Endothelial cell (in vitro differentiated cells): ENCODE data around the gene GLI3. TPM values are rescaled to one million over a fixed set of nuclear protein-coding genes. Genes with fewer than 3 reads are reported as not detected.

Experiments
- DNase-seq: peaks from one replicate; pipeline ENCODE4 v3.0.0; 2021; ENCODE audit warnings: low spot score
- H3K27ac Mint-ChIP-seq: one replicate; pipeline ENCODE4 v1.8.0; 2021; ENCODE audit warnings: mixed read lengths, inconsistent platforms; ENCODE audit not compliant: unreplicated experiment
- H3K27me3 Mint-ChIP-seq: one replicate; pipeline ENCODE4 v1.8.0; 2021; ENCODE audit warnings: mild to moderate bottlenecking, moderate library complexity, mixed read lengths, inconsistent platforms; ENCODE audit not compliant: unreplicated experiment
- H3K36me3 Mint-ChIP-seq: one replicate; pipeline ENCODE4 v1.8.0; 2021; ENCODE audit warnings: mild to moderate bottlenecking, low read depth, mixed read lengths, inconsistent platforms; ENCODE audit not compliant: unreplicated experiment
- H3K4me1 Mint-ChIP-seq: one replicate; pipeline ENCODE4 v1.8.0; 2021; ENCODE audit warnings: mild to moderate bottlenecking, mixed read lengths, inconsistent platforms; ENCODE audit not compliant: unreplicated experiment
- H3K4me3 Mint-ChIP-seq: one replicate; pipeline ENCODE4 v1.8.0; 2021; ENCODE audit warnings: mild to moderate bottlenecking, mixed read lengths, inconsistent platforms; ENCODE audit not compliant: unreplicated experiment
- H3K9me3 Mint-ChIP-seq: one replicate; pipeline ENCODE4 v1.8.0; 2021; ENCODE audit warnings: mixed read lengths, inconsistent platforms; ENCODE audit not compliant: unreplicated experiment
- CTCF ChIP-seq: fragments of 200-600 bp; sonication (generic); IDR thresholded peaks from one replicate; pipeline ENCODE4 v1.5.0; 2021; ENCODE audit warnings: antibody characterized with exemption; ENCODE audit not compliant: unreplicated experiment
- total RNA-seq: library from RNA; stranded (reverse); fragmentation: NEBNext Ultra II Directional; extraction: Animal tissue kit (Norgen Biotek cat#: 25700); gene quantifications from one replicate; pipeline ENCODE4 v1.2.1, GENCODE V29; 2021; ENCODE audit not compliant: unreplicated experiment

The GLI3 gene
- total RNA-seq, 1 donor from 2014 or later, result 24.9 TPM

GRCh38 chr7:42222891-42223290 is 14.1 kb downstream of the GLI3 start:
- H3K36me3 Mint-ChIP-seq, result no peaks in the 10 kb centered on the region
- no peak for TF ChIP-seq CTCF
- H3K4me1 Mint-ChIP-seq, result peaks cover 17% of the 10 kb centered on the region
- no peaks in the 10 kb centered on the region for H3K9me3 Mint-ChIP-seq
- no peak for DNase-seq
- no peak overlapping the region for H3K27ac Mint-ChIP-seq
- no peak overlapping the region for H3K4me3 Mint-ChIP-seq
- H3K27me3 Mint-ChIP-seq, result no peaks in the 10 kb centered on the region

- H3K36me3 Mint-ChIP-seq, result no peaks in the 10 kb centered on the region
- peaks cover 12% of the 10 kb centered on the region for H3K4me1 Mint-ChIP-seq
- no peak for DNase-seq
Observed at GRCh38 chr7:42222125-42222524, 14.9 kb downstream of the GLI3 start.

GRCh38 chr7:42221304-42221703 is 15.7 kb downstream of the GLI3 start:
- DNase-seq, result no peak
- no peaks in the 10 kb centered on the region for H3K36me3 Mint-ChIP-seq
- peaks cover 12% of the 10 kb centered on the region for H3K4me1 Mint-ChIP-seq
- H3K27ac Mint-ChIP-seq, result no peak overlapping the region
- TF ChIP-seq CTCF, result no peak
- H3K4me3 Mint-ChIP-seq, result no peak overlapping the region
- H3K9me3 Mint-ChIP-seq, result no peaks in the 10 kb centered on the region
- H3K27me3 Mint-ChIP-seq, result no peaks in the 10 kb centered on the region

More at GRCh38 chr7:42222125-42222524, 14.9 kb downstream of the GLI3 start:
- no peaks in the 10 kb centered on the region for H3K9me3 Mint-ChIP-seq
- TF ChIP-seq CTCF, result no peak
- no peaks in the 10 kb centered on the region for H3K27me3 Mint-ChIP-seq
- no peak overlapping the region for H3K27ac Mint-ChIP-seq
- no peak overlapping the region for H3K4me3 Mint-ChIP-seq

GRCh38 chr7:42219447-42219846 is 17.6 kb downstream of the GLI3 start:
- Mint-ChIP-seq H3K4me3 (no peak overlapping the region), H3K27me3 (peaks cover 1% of the 10 kb centered on the region), H3K36me3 (no peaks in the 10 kb centered on the region), H3K27ac (no peak overlapping the region), H3K4me1 (peaks cover 12% of the 10 kb centered on the region), H3K9me3 (no peaks in the 10 kb centered on the region)
- DNase-seq, result no peak
- TF ChIP-seq CTCF, result no peak

GRCh38 chr7:42218248-42218647 is 18.8 kb downstream of the GLI3 start:
- peaks cover 18% of the 10 kb centered on the region for H3K4me1 Mint-ChIP-seq
- no peak overlapping the region for H3K27ac Mint-ChIP-seq
- H3K9me3 Mint-ChIP-seq, result no peaks in the 10 kb centered on the region
- H3K27me3 Mint-ChIP-seq, result peaks cover 1% of the 10 kb centered on the region
- no peak for TF ChIP-seq CTCF
- no peak overlapping the region for H3K4me3 Mint-ChIP-seq
- no peaks in the 10 kb centered on the region for H3K36me3 Mint-ChIP-seq
- no peak for DNase-seq
